GM12878 (cell line): ENCODE measurements around the gene PAM. TPM values are rescaled to one million over a fixed set of nuclear protein-coding genes. Genes with fewer than 3 reads are reported as not detected.

Experiments used
- ATAC-seq: fragments of 200-7000 bp; cut with Tn5 transposase; 3 replicates; pipeline ENCODE4 v1.9.1; 2020; ENCODE audit warnings: mild to moderate bottlenecking, moderate library complexity
- BruUV-seq: library from RNA; stranded (reverse); fragments of 400-500 nt; replicated peaks from 2 replicates; lab custom pipeline; 2021; lab: Mats Ljungman, UMichigan
- CTCF ChIA-PET: fragments of 300-600 bp; sonication (Branson Sonifier 250); formaldehyde crosslinking; extraction: SDS; loops from one replicate; lab custom pipeline; 2021; ENCODE audit warnings: inconsistent platforms; lab: Yijun Ruan, JAX
- POLR2A ChIA-PET: fragments of 350-600 bp; formaldehyde crosslinking; extraction: SDS; loops from one replicate; lab custom pipeline; 2021; ENCODE audit warnings: inconsistent platforms; lab: Charles Lee
- RAD21 ChIA-PET: fragments of 300-600 bp; sonication (Branson Sonifier 250); formaldehyde crosslinking; loops from one replicate; lab custom pipeline; 2023; ENCODE audit warnings: antibody characterized with exemption; ENCODE audit not compliant: unreplicated experiment; lab: Charles Lee
- SMC1A ChIA-PET: fragments of 300-600 bp; sonication (Branson Sonifier 250); formaldehyde crosslinking; loops from one replicate; lab custom pipeline; 2023; ENCODE audit not compliant: unreplicated experiment, uncharacterized antibody; lab: Charles Lee
- DNase-seq: peaks from one replicate; pipeline ENCODE4 v3.0.0-alpha.2; 2011; ENCODE audit warnings: low read depth, low spot score
- FAIRE-seq: peaks from 3 replicates; lab custom pipeline; 2011; peaks lifted over from hg19 to GRCh38; lab: Jason Lieb, UNC
- H2AFZ ChIP-seq: 2 replicates; pipeline ENCODE4 v1.6.0; 2011; ENCODE audit warnings: low read depth, low read length, control low read depth; ENCODE audit not compliant: control insufficient read depth
- H3K27ac ChIP-seq: 2 replicates; pipeline ENCODE4 v1.5.1; 2011; ENCODE audit warnings: control low read depth; ENCODE audit not compliant: control insufficient read depth, insufficient read depth
- H3K27me3 ChIP-seq, 2 experiments: replicated peaks in 1 of 2; 2 replicates each; pipeline versions ENCODE4 v1.6.0 to v1.6.1; 2011; ENCODE audit warnings: low read length in 1 of 2; ENCODE audit not compliant: control insufficient read depth in 2 of 2, insufficient read depth in 2 of 2
- H3K36me3 ChIP-seq, 2 experiments: 2 replicates each; pipeline ENCODE4 v1.5.1; 2011; ENCODE audit warnings: low read length in 1 of 2; ENCODE audit not compliant: control insufficient read depth in 2 of 2, insufficient read depth in 2 of 2
- H3K4me1 ChIP-seq: 2 replicates; pipeline ENCODE4 v1.6.1; 2011; ENCODE audit warnings: mild to moderate bottlenecking, low read length, moderate library complexity, mixed read lengths; ENCODE audit not compliant: control insufficient read depth, insufficient read depth
- H3K4me2 ChIP-seq: 2 replicates; pipeline ENCODE4 v1.6.0; 2011; ENCODE audit warnings: control low read depth; ENCODE audit not compliant: control insufficient read depth, insufficient read depth
- H3K4me3 ChIP-seq: fragments of 200-600 bp; sonication (generic); 2 replicates; pipeline ENCODE4 v1.5.1; 2016
- H3K79me2 ChIP-seq: 2 replicates; pipeline ENCODE4 v1.6.0; 2011; ENCODE audit warnings: low read length; ENCODE audit not compliant: control insufficient read depth, insufficient read depth
- H3K9ac ChIP-seq: 2 replicates; pipeline ENCODE4 v1.8.0; 2011; ENCODE audit warnings: low read length, control low read depth, mixed read lengths; ENCODE audit not compliant: control insufficient read depth, insufficient read depth
- H3K9me3 ChIP-seq: replicated peaks from 3 replicates; pipeline ENCODE4 v1.5.1; 2011; ENCODE audit warnings: mild to moderate bottlenecking, low read length; ENCODE audit not compliant: control insufficient read depth, insufficient read depth
- H4K20me1 ChIP-seq: 2 replicates; pipeline ENCODE4 v1.6.0; 2011; ENCODE audit not compliant: control insufficient read depth, insufficient read depth
- BCL11A ChIP-seq: IDR thresholded peaks from 2 replicates; pipeline ENCODE4 v1.6.1; 2011; ENCODE audit warnings: low read depth, low read length
- CBFB ChIP-seq: IDR thresholded peaks from 2 replicates; pipeline ENCODE4 v1.6.1; 2016; ENCODE audit warnings: antibody characterized with exemption, low read depth
- HDGF ChIP-seq: fragments of 450-650 bp; IDR thresholded peaks from 2 replicates; pipeline ENCODE4 v1.6.1; 2016; ENCODE audit warnings: antibody characterized with exemption
- POLR2AphosphoS5 ChIP-seq: IDR thresholded peaks from 2 replicates; pipeline ENCODE4 v1.6.1; 2011; ENCODE audit warnings: mild to moderate bottlenecking, low read length, inconsistent platforms
- SMAD1 ChIP-seq: fragments of 450-650 bp; IDR thresholded peaks from 2 replicates; pipeline ENCODE4 v1.6.1; 2018; ENCODE audit warnings: mild to moderate bottlenecking, low read depth; ENCODE audit not compliant: partially characterized antibody
- SMARCA5 ChIP-seq: fragments of 450-650 bp; IDR thresholded peaks from 2 replicates; pipeline ENCODE4 v1.6.1; 2017; ENCODE audit warnings: mild to moderate bottlenecking
- SRF ChIP-seq, 2 experiments: IDR thresholded peaks; 2 replicates each; pipeline ENCODE4 v1.6.1; 2011; ENCODE audit warnings: low read depth in 2 of 2, low read length in 2 of 2, mild to moderate bottlenecking in 1 of 2, moderate library complexity in 1 of 2
- WGBS: methylation state at CpG from one replicate; pipeline ENCODE4 v1.1.6; 2016; ENCODE audit warnings: low lambda C conversion rate; ENCODE audit not compliant: insufficient replicate concordance, insufficient coverage; ENCODE audit errors: missing lambda C conversion rate; 5-methylcytosine and 5-hydroxymethylcytosine counted together
- in situ Hi-C: fragments of 300-500 bp; cut with MboI; formaldehyde crosslinking; loops from 9 replicates; pipeline ENCODE4 v1.14.3; 2018; ENCODE audit warnings: mixed read lengths
- intact Hi-C: fragments of 100-400 bp; cut with micrococcal nuclease; formaldehyde crosslinking; loops from one replicate; pipeline ENCODE4 v1.14.2; 2022; ENCODE audit not compliant: unreplicated experiment
- polyA plus RNA-seq, 11 experiments: library from polyadenylated mRNA; depleted of rRNA in 4 of 11; unstranded in 6 of 11; stranded (reverse) in 5 of 11; fragments of >200 nt; fragmentation: Nextera tagmentation in 4 of 11; fragmentation: Illumina TruSeq in 1 of 11; extraction: Ambion mirVana in 4 of 11; extraction: Trizol in 1 of 11; gene quantifications; 1 replicate in 1 of 11; 2 replicates in 10 of 11; pipeline versions ENCODE4 v1.2.1 to v1.2.3, GENCODE V29; 2011 to 2016; ENCODE audit warnings: inconsistent platforms in 2 of 11, missing spikeins in 2 of 11, low read depth in 1 of 11
- total RNA-seq, 4 experiments: library from RNA; depleted of rRNA in 3 of 4; stranded (reverse); fragments of >200 nt in 3 of 4; fragmentation: Illumina TruSeq in 1 of 4; extraction: Trizol in 1 of 4; gene quantifications; 2 replicates each; pipeline versions ENCODE4 v1.2.1 to v1.2.3, GENCODE V29; 2013 to 2021
- TF ChIP-seq, protein P1 (sequence below): IDR thresholded peaks from 2 replicates; pipeline ENCODE4 v1.6.1; 2012; ENCODE audit warnings: low read depth, low read length, improper control_type of control experiment
- TF ChIP-seq, protein P2 (sequence below), 3 experiments: IDR thresholded peaks in 2 of 3; conservative IDR thresholded peaks in 1 of 3; 2 replicates each; pipeline ENCODE4 v1.5.1; 2011; ENCODE audit warnings: low read depth in 3 of 3, low read length in 3 of 3, mild to moderate bottlenecking in 3 of 3, control low read depth in 2 of 3, moderate library complexity in 2 of 3, inconsistent platforms in 1 of 3, mixed read lengths in 1 of 3; ENCODE audit not compliant: control insufficient read depth in 2 of 3, insufficient read depth in 1 of 3; ENCODE audit errors: extremely low read depth in 1 of 3

PAM gene
- total and polyA plus RNA-seq, 10 of the 15 experiments (the other 5 are each of a cell fraction or from before 2014, with no cell fraction given) = 5.5 to 72.5 (median 15.4) TPM

DNA sequence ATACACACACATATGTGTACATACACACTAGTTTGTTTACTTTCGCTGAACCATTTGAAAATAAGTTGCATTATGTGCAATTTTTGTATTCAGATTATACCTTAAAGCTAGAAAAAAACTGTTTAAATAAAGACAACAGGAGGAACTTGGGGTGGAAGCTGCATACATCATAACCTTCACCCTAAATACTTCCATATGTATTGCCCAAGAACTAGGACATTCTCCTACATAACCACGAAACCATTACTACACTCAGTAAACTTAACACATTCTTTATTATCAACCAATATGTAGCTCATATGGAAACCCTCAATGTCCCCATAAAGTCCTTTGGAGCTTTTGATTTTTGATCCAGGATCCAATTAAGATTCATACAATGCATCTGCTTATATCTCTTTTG, 281.5 kb downstream of the PAM start:
- SMC1A ChIA-PET = interaction anchor here (0.6 to 1.5 kb wide), 5 partner anchors 9 to 355 kb away, joined by 3 to 8 read pairs (median 3); no protein-coding TSS in a partner anchor
- CTCF ChIA-PET = interaction anchor here (1.5 to 1.8 kb wide), 2 partner anchors 103 to 355 kb away, joined by 3 to 6 read pairs; no protein-coding TSS in a partner anchor
- in situ Hi-C loops = loop anchor here (10.0 kb wide), 1 partner anchor 352 kb away; no protein-coding TSS in a partner anchor

DNA sequence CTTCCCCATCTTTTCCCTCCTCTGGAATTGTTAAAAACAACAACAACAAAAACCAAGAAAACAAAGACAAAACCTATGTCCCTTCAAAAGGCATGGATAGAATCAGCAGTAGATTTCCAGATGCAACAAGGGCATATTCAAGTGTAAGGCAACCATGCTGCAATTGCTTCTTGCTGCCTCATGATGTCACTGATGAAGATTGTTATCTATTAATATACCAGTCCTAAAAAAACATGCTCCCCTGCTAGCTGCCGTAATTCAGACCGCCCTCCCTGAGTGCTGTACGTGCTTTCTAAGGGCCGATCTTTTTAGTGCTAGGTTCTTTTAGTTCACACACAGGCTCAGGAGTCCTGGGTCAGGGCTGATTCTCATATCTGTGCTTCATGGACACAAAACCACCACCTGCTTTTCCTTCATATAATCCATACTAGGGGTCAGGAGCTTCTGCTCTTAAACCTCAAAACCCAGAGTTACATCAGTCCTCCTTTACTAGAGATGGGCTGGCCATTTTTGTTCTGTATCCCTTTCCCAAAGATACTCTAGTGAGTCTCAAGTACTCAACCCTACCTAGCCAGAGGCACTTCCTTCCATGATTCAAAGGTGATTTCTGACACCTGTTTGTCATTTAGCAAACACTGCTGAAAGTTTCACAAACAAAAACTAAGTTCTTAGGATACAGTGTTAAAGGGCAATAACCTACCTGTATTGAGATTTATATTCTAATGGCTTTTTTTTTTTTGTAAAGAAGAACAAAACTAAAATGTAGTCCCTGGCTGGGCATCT, 282.8 kb downstream of the PAM start:
- BruUV-seq = no TSS peak
- SMC1A ChIA-PET = no interaction called here
- WGBS = 28% methylated on average over 4 of the region's 4 CpGs
- intact Hi-C loops = loop anchor here (10.0 kb wide), 1 partner anchor 437 kb away; no protein-coding TSS in a partner anchor
- DNase-seq (no peak), FAIRE-seq (no peak), ATAC-seq (peak; percentile 64)
- H3K9me3 ChIP-seq = no peaks in the 10 kb centered on the region; the same call in 2 of the 3 replicates
- no peaks in the 10 kb centered on the region for H3K79me2 ChIP-seq
- no peaks in the 10 kb centered on the region for H3K4me1 ChIP-seq
- no peaks in the 10 kb centered on the region for H3K27me3 ChIP-seq
- no peak overlapping the region for H3K9ac ChIP-seq
- POLR2A ChIA-PET = no interaction called here
- no peaks in the 10 kb centered on the region for H4K20me1 ChIP-seq
- H3K36me3 ChIP-seq = no peaks in the 10 kb centered on the region
- in situ Hi-C loops = loop anchor here (10.0 kb wide), 1 partner anchor 353 kb away; no protein-coding TSS in a partner anchor
- no peak overlapping the region for H3K4me3 ChIP-seq
- H2AFZ ChIP-seq = no peak overlapping the region
- TF ChIP-seq HDGF (no peak), CBFB (no peak)
- TF ChIP-seq, protein P1, sequence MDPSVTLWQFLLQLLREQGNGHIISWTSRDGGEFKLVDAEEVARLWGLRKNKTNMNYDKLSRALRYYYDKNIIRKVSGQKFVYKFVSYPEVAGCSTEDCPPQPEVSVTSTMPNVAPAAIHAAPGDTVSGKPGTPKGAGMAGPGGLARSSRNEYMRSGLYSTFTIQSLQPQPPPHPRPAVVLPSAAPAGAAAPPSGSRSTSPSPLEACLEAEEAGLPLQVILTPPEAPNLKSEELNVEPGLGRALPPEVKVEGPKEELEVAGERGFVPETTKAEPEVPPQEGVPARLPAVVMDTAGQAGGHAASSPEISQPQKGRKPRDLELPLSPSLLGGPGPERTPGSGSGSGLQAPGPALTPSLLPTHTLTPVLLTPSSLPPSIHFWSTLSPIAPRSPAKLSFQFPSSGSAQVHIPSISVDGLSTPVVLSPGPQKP = no peak
- TF ChIP-seq, protein P2, sequence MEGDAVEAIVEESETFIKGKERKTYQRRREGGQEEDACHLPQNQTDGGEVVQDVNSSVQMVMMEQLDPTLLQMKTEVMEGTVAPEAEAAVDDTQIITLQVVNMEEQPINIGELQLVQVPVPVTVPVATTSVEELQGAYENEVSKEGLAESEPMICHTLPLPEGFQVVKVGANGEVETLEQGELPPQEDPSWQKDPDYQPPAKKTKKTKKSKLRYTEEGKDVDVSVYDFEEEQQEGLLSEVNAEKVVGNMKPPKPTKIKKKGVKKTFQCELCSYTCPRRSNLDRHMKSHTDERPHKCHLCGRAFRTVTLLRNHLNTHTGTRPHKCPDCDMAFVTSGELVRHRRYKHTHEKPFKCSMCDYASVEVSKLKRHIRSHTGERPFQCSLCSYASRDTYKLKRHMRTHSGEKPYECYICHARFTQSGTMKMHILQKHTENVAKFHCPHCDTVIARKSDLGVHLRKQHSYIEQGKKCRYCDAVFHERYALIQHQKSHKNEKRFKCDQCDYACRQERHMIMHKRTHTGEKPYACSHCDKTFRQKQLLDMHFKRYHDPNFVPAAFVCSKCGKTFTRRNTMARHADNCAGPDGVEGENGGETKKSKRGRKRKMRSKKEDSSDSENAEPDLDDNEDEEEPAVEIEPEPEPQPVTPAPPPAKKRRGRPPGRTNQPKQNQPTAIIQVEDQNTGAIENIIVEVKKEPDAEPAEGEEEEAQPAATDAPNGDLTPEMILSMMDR (IDR thresholded peaks at IDR 0.05 in 2 of 3, conservative IDR thresholded peaks at IDR 0.05 in 1 of 3; ENCODE audit: control insufficient read depth in 2 of 3, extremely low read depth in 1 of 3, insufficient read depth in 1 of 3, low read depth in 3 of 3, low read length in 3 of 3) = peak in 2 of 3 experiments; percentile 9 to 14; a peak in 1 of 6 replicates
- no peak overlapping the region for H3K4me2 ChIP-seq
- H3K27ac ChIP-seq = no peak overlapping the region
- CTCF ChIA-PET = interaction anchor here (3.6 kb wide), 1 partner anchor 257 kb away, joined by 19 read pairs; no protein-coding TSS in a partner anchor
- RAD21 ChIA-PET = no interaction called here

More for the DNA sequence above, 281.5 kb downstream of the PAM start:
- Histone ChIP-seq H3K4me3 (no peak overlapping the region), H3K9me3 (no peaks in the 10 kb centered on the region; the same call in 2 of the 3 replicates), H3K27ac (no peak overlapping the region), H2AFZ (no peak overlapping the region), H3K4me1 (no peaks in the 10 kb centered on the region), H3K79me2 (no peaks in the 10 kb centered on the region), H3K36me3 (no peaks in the 10 kb centered on the region), H4K20me1 (no peaks in the 10 kb centered on the region)
- POLR2A ChIA-PET = no interaction called here
- intact Hi-C loops = loop anchor here (10.0 kb wide), 1 partner anchor 438 kb away; no protein-coding TSS in a partner anchor
- WGBS = 70% methylated on average over 2 of the region's 2 CpGs
- RAD21 ChIA-PET = interaction anchor here (0.9 kb wide), 1 partner anchor 355 kb away, joined by 3 read pairs; no protein-coding TSS in a partner anchor
- BruUV-seq = no TSS peak
- TF ChIP-seq SMAD1 (no peak), SRF (IDR thresholded peaks at IDR 0.05; ENCODE audit: low read depth in 2 of 2, low read length in 2 of 2) (no peak), SMARCA5 (no peak), POLR2AphosphoS5 (no peak), BCL11A (no peak)
- TF ChIP-seq, all 136 proteins: peak for 0
- FAIRE-seq (no peak), ATAC-seq (no peak), DNase-seq (no peak)
- H3K4me2 ChIP-seq = no peak overlapping the region
- no peaks in the 10 kb centered on the region for H3K27me3 ChIP-seq
- H3K9ac ChIP-seq = no peak overlapping the region
